Smooth muscle cell (in vitro differentiated cells): ENCODE measurements around the gene IRAK1BP1. TPM values are rescaled to one million over a fixed set of nuclear protein-coding genes. Genes with fewer than 3 reads are reported as not detected.

Experiments
- DNase-seq: peaks from one replicate; lab custom pipeline; 2025; ENCODE audit not compliant: unreplicated experiment; lab: John Stamatoyannopoulos, UW
- H2AFZ ChIP-seq: fragments of 200-600 bp; sonication (generic); 2 replicates; pipeline ENCODE4 v1.6.0; 2016; ENCODE audit warnings: antibody characterized with exemption, low read depth, mild to moderate bottlenecking
- H3F3A ChIP-seq: fragments of 200-600 bp; sonication (generic); 2 replicates; pipeline ENCODE4 v1.6.0; 2017; ENCODE audit warnings: antibody characterized with exemption, low read depth
- H3K27ac ChIP-seq: fragments of 200-600 bp; sonication (generic); 2 replicates; pipeline ENCODE4 v1.5.1; 2016; ENCODE audit warnings: low read depth, mild to moderate bottlenecking
- H3K27me3 ChIP-seq: fragments of 200-600 bp; sonication (generic); 2 replicates; pipeline ENCODE4 v1.6.1; 2016; ENCODE audit warnings: low read depth, mild to moderate bottlenecking
- H3K36me3 ChIP-seq: fragments of 200-600 bp; sonication (generic); 2 replicates; pipeline ENCODE4 v1.5.1; 2016; ENCODE audit warnings: low read depth
- H3K4me1 ChIP-seq: fragments of 200-600 bp; sonication (generic); 2 replicates; pipeline ENCODE4 v1.5.1; 2016; ENCODE audit warnings: low read depth
- H3K4me2 ChIP-seq: fragments of 200-600 bp; sonication (generic); 2 replicates; pipeline ENCODE4 v1.6.0; 2016; ENCODE audit warnings: mild to moderate bottlenecking
- H3K4me3 ChIP-seq: fragments of 200-600 bp; sonication (generic); 2 replicates; pipeline ENCODE4 v1.5.1; 2016; ENCODE audit warnings: mild to moderate bottlenecking
- H3K79me2 ChIP-seq: fragments of 200-600 bp; sonication (generic); 2 replicates; pipeline ENCODE4 v1.6.0; 2016; ENCODE audit warnings: low read depth, mild to moderate bottlenecking
- H3K9ac ChIP-seq: fragments of 200-600 bp; sonication (generic); 2 replicates; pipeline ENCODE4 v1.6.0; 2016; ENCODE audit warnings: low read depth
- H3K9me3 ChIP-seq: fragments of 200-600 bp; sonication (generic); replicated peaks from 2 replicates; pipeline ENCODE4 v1.5.1; 2016; ENCODE audit warnings: low read depth
- H4K20me1 ChIP-seq: fragments of 200-600 bp; sonication (generic); 2 replicates; pipeline ENCODE4 v1.6.0; 2016; ENCODE audit warnings: low read depth
- CTCF ChIP-seq: fragments of 200-600 bp; sonication (generic); IDR thresholded peaks from 2 replicates; pipeline ENCODE4 v1.5.1; 2017; ENCODE audit warnings: borderline replicate concordance, mild to moderate bottlenecking, antibody characterized with exemption; ENCODE audit not compliant: insufficient read depth, poor library complexity, severe bottlenecking
- WGBS: methylation state at CpG from one replicate; pipeline ENCODE4 v1.1.7; 2016; ENCODE audit warnings: low lambda C conversion rate; 5-methylcytosine and 5-hydroxymethylcytosine counted together
- polyA plus RNA-seq: library from polyadenylated mRNA; unstranded; fragments of >200 nt; fragmentation: Nextera tagmentation; extraction: Ambion mirVana; gene quantifications from 2 replicates; pipeline ENCODE4 v1.2.1, GENCODE V29; 2016
- total RNA-seq: library from RNA; depleted of rRNA; stranded (reverse); fragments of >200 nt; gene quantifications from 2 replicates; pipeline ENCODE4 v1.2.3, GENCODE V29; 2014

Gene IRAK1BP1
- total and polyA plus RNA-seq, 2 experiments from 2014 or later, result 1.3 to 2.3 TPM

- 4% methylated on average over 48 of the region's 49 CpGs for WGBS
- Histone ChIP-seq H2AFZ (peak overlapping the region; percentile 94), H3K9me3 (no peaks in the 10 kb centered on the region), H3F3A (no peaks in the 10 kb centered on the region), H3K27me3 (no peaks in the 10 kb centered on the region), H3K4me3 (peak overlapping the region; percentile 56), H3K4me1 (no peaks in the 10 kb centered on the region), H3K79me2 (no peaks in the 10 kb centered on the region), H3K27ac (no peak overlapping the region), H3K9ac (peak overlapping the region; percentile 14), H4K20me1 (no peaks in the 10 kb centered on the region), H3K4me2 (peak overlapping the region; percentile 94), H3K36me3 (no peaks in the 10 kb centered on the region)
- no peak for TF ChIP-seq CTCF
- DNase-seq, result no peak
Measured at GRCh38 chr6:78910591-78911171, 43.3 kb downstream of the IRAK1BP1 start.

GRCh38 chr6:78911218-78911940 lies 44.0 kb downstream of the IRAK1BP1 start:
- Histone ChIP-seq H3K36me3 (no peaks in the 10 kb centered on the region), H3K9ac (no peak overlapping the region), H3K4me3 (peak overlapping the region; percentile 56), H3K79me2 (no peaks in the 10 kb centered on the region), H3K4me1 (no peaks in the 10 kb centered on the region), H3K9me3 (no peaks in the 10 kb centered on the region), H3K4me2 (peak overlapping the region; percentile 94), H3F3A (no peaks in the 10 kb centered on the region), H2AFZ (peak overlapping the region; percentile 94), H3K27ac (no peak overlapping the region), H4K20me1 (no peaks in the 10 kb centered on the region), H3K27me3 (no peaks in the 10 kb centered on the region)
- no peak for TF ChIP-seq CTCF
- 78% methylated on average over 9 of the region's 9 CpGs for WGBS
- no peak for DNase-seq

GRCh38 chr6:78916411-78916810 lies 49.1 kb downstream of the IRAK1BP1 start:
- no peak overlapping the region for H3K27ac ChIP-seq
- no peak for TF ChIP-seq CTCF
- no peak overlapping the region for H3K4me3 ChIP-seq
- no peak for DNase-seq
- H3K9me3 ChIP-seq, result peaks cover 10% of the 10 kb centered on the region
- no peak overlapping the region for H3K4me2 ChIP-seq
- H4K20me1 ChIP-seq, result no peaks in the 10 kb centered on the region
- H3K36me3 ChIP-seq, result no peaks in the 10 kb centered on the region
- H3F3A ChIP-seq, result no peaks in the 10 kb centered on the region
- WGBS, result 91% methylated on average over 3 of the region's 3 CpGs
- no peaks in the 10 kb centered on the region for H3K4me1 ChIP-seq
- no peak overlapping the region for H2AFZ ChIP-seq
- H3K9ac ChIP-seq, result no peak overlapping the region
- no peaks in the 10 kb centered on the region for H3K79me2 ChIP-seq
- H3K27me3 ChIP-seq, result no peaks in the 10 kb centered on the region
